B cell (primary cell): ENCODE data around the gene PDZD2. TPM values are rescaled to one million over a fixed set of nuclear protein-coding genes. Genes with fewer than 3 reads are reported as not detected.

Experiments
- ATAC-seq: fragments of 200-7000 bp; cut with Tn5 transposase; one replicate; pipeline ENCODE4 v1.10.0; 2021; ENCODE audit warnings: low read depth, mild to moderate bottlenecking, moderate number of reproducible peaks, moderate library complexity
- CTCF ChIA-PET: fragments of 350-600 bp; sonication (Branson Sonifier 250); formaldehyde crosslinking; loops from one replicate; lab custom pipeline; 2021; ENCODE audit warnings: antibody characterized with exemption, inconsistent platforms; lab: Charles Lee
- POLR2A ChIA-PET: fragments of 350-600 bp; sonication (Branson Sonifier 250); formaldehyde crosslinking; loops from one replicate; lab custom pipeline; 2021; ENCODE audit warnings: antibody characterized with exemption; lab: Charles Lee
- DNase-seq: peaks from one replicate; pipeline ENCODE4 v3.0.0; 2013
- H2AFZ ChIP-seq: 2 replicates; pipeline ENCODE4 v1.6.1; 2012; ENCODE audit warnings: mild to moderate bottlenecking, low read depth, low read length; ENCODE audit not compliant: insufficient read depth, poor library complexity, severe bottlenecking
- H3K27ac ChIP-seq, 2 donors: 1 replicate in 1 of 2; 2 replicates in 1 of 2; pipeline ENCODE4 v1.5.1; 2012 to 2013; ENCODE audit warnings: low read length in 2 of 2, mild to moderate bottlenecking in 2 of 2, moderate library complexity in 1 of 2
- H3K27me3 ChIP-seq, 4 experiments: fragments of 200-600 bp in 1 of 4; sonication (generic) in 1 of 4; replicated peaks in 1 of 4; 1 replicate in 2 of 4; 2 replicates in 2 of 4; pipeline versions ENCODE4 v1.6.1 to v1.7.0; 2013 to 2016; ENCODE audit warnings: low read length in 3 of 4, mild to moderate bottlenecking in 2 of 4, mixed read lengths in 1 of 4, moderate library complexity in 1 of 4; ENCODE audit not compliant: insufficient read depth in 4 of 4, control insufficient read depth in 3 of 4; ENCODE audit errors: control extremely low read depth in 1 of 4
- H3K36me3 ChIP-seq, 2 experiments: replicated peaks in 1 of 2; 1 replicate in 1 of 2; 2 replicates in 1 of 2; pipeline versions ENCODE4 v1.6.1 to v1.7.1; 2013; ENCODE audit warnings: low read length in 1 of 2; ENCODE audit not compliant: insufficient read depth in 2 of 2, control insufficient read depth in 1 of 2; ENCODE audit errors: control extremely low read depth in 1 of 2, extremely low read depth in 1 of 2
- H3K4me1 ChIP-seq, 2 donors: fragments of 200-600 bp in 1 of 2; sonication (generic) in 1 of 2; 1 replicate in 1 of 2; 2 replicates in 1 of 2; pipeline versions ENCODE4 v1.5.1 to v1.6.1; 2013 to 2017; ENCODE audit warnings: low read length in 2 of 2; ENCODE audit not compliant: control insufficient read depth in 2 of 2, insufficient read depth in 2 of 2
- H3K4me2 ChIP-seq: replicated peaks from 2 replicates; pipeline ENCODE3; 2012; ENCODE audit warnings: mild to moderate bottlenecking, low read depth, low read length; ENCODE audit not compliant: poor library complexity, severe bottlenecking
- H3K4me3 ChIP-seq, 5 experiments: fragments of 200-600 bp in 1 of 5; sonication (generic) in 1 of 5; 1 replicate in 3 of 5; 2 replicates in 2 of 5; pipeline versions ENCODE4 v1.5.1 to v1.7.0; 2011 to 2016; ENCODE audit warnings: low read length in 4 of 5, mild to moderate bottlenecking in 4 of 5, low read depth in 2 of 5, control low read depth in 1 of 5, moderate library complexity in 1 of 5; ENCODE audit not compliant: insufficient read depth in 1 of 5; ENCODE audit errors: control extremely low read depth in 1 of 5, extremely low read depth in 1 of 5
- H3K79me2 ChIP-seq: fragments of 200-600 bp; sonication (generic); one replicate; pipeline ENCODE4 v1.6.0; 2016; ENCODE audit warnings: low read length; ENCODE audit not compliant: control insufficient read depth, insufficient read depth
- H3K9ac ChIP-seq: fragments of 200-600 bp; sonication (generic); 2 replicates; pipeline ENCODE4 v1.6.1; 2017; ENCODE audit warnings: mild to moderate bottlenecking, low read length, moderate library complexity
- H3K9me3 ChIP-seq, 3 donors: one replicate each; pipeline versions ENCODE4 v1.6.1 to v1.7.1; 2013; ENCODE audit warnings: low read length in 2 of 3; ENCODE audit not compliant: control insufficient read depth in 2 of 3, insufficient read depth in 1 of 3; ENCODE audit errors: control extremely low read depth in 1 of 3
- H4K20me1 ChIP-seq: 2 replicates; pipeline ENCODE4 v1.6.0; 2012; ENCODE audit warnings: mild to moderate bottlenecking, low read length; ENCODE audit not compliant: insufficient read depth, control insufficient read depth, poor library complexity, severe bottlenecking
- H3K27ac Mint-ChIP-seq: one replicate; pipeline ENCODE4 v1.8.0; 2021; ENCODE audit warnings: mixed read lengths
- H3K27me3 Mint-ChIP-seq: one replicate; pipeline ENCODE4 v1.8.0; 2021; ENCODE audit warnings: mixed read lengths
- H3K4me1 Mint-ChIP-seq: one replicate; pipeline ENCODE4 v1.8.0; 2021; ENCODE audit warnings: mixed read lengths
- H3K4me3 Mint-ChIP-seq: one replicate; pipeline ENCODE4 v1.8.0; 2021; ENCODE audit warnings: mixed read lengths
- H3K9me3 Mint-ChIP-seq: one replicate; pipeline ENCODE4 v1.8.0; 2022; ENCODE audit warnings: mixed read lengths; ENCODE audit not compliant: insufficient read depth
- EZH2 ChIP-seq: IDR thresholded peaks from 2 replicates; pipeline ENCODE4 v1.6.1; 2012; ENCODE audit warnings: borderline replicate concordance, low read depth, mild to moderate bottlenecking, moderate library complexity, low read length; ENCODE audit not compliant: insufficient read depth, poor library complexity, severe bottlenecking
- WGBS: methylation state at CpG from one replicate; pipeline ENCODE4 v1.1.5; 2013; ENCODE audit warnings: missing lambda C conversion rate; ENCODE audit not compliant: insufficient coverage; 5-methylcytosine and 5-hydroxymethylcytosine counted together
- intact Hi-C: fragments of 100-400 bp; cut with micrococcal nuclease; formaldehyde crosslinking; loops from one replicate; pipeline ENCODE4 v1.10.0; 2022
- polyA plus RNA-seq: library from polyadenylated mRNA; depleted of rRNA; stranded (reverse); fragments of >200 nt; gene quantifications from 2 replicates; pipeline ENCODE4 v1.2.3, GENCODE V29; 2012
- total RNA-seq, 2 donors: library from RNA; stranded (reverse); fragments of 120-200 nt in 1 of 2; gene quantifications; 1 replicate in 1 of 2; 2 replicates in 1 of 2; pipeline versions ENCODE4 v1.2.3 to v1.2.4, GENCODE V29; 2013 to 2022
- TF ChIP-seq, protein P1 (sequence below): fragments of 200-600 bp; IDR thresholded peaks from one replicate; pipeline ENCODE4 v1.8.0; 2022; ENCODE audit warnings: antibody characterized with exemption, mild to moderate bottlenecking

PDZD2 gene
- total and polyA plus RNA-seq, 2 donors (not counting 1 experiment from before 2014, with no cell fraction given) = not detected

DNA sequence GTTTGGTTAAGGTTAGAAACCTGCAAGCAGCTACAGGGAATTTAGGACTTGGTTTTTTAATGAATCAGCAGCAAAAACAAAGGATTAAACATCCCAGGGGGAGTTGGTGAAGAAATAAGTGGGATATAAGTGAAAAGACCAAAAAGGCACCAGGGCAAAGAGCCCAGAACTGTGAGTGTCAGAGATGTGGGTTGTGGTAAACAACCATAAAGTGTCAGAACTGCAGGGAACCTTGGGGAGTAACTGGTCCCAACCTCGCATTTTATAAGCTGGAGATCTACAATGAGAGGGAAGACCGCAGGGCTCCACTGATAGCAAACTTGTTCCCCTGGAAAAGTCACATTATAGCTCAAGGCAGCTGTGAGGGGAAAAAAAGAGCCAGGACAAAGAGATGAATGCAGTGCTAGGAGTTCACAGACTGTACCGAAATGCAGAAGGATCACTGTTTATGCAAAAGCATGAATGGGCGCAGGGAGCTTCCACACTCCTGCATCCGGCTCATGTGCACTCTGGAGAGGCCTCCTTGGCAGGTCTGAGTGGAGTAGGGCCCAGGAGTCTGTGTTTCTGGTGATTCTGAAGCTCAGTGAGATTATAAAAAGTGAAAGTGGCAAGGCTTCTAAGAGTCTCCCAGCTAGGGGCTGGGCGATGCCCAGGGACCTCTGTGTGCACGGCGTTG lies 378.9 kb downstream of the PDZD2 start:
- POLR2A ChIA-PET = no interaction called here
- Mint-ChIP-seq H3K27me3 (no peaks in the 10 kb centered on the region), H3K4me1 (peaks cover 7% of the 10 kb centered on the region), H3K27ac (no peak overlapping the region), H3K4me3 (no peak overlapping the region), H3K9me3 (no peaks in the 10 kb centered on the region)
- Histone ChIP-seq H3K27me3 (no peaks in the 10 kb centered on the region), H3K4me2 (peak overlapping the region; percentile 8), H3K36me3 (no peaks in the 10 kb centered on the region), H3K9me3 (no peaks in the 10 kb centered on the region), H3K79me2 (no peaks in the 10 kb centered on the region), H3K27ac (no peak overlapping the region), H4K20me1 (no peaks in the 10 kb centered on the region), H2AFZ (peak overlapping the region; percentile 71), H3K4me1 (peaks cover 0 to 3% of the 10 kb centered on the region in 2 donors), H3K4me3 (no peak overlapping the region), H3K9ac (no peak overlapping the region)
- WGBS = 76% methylated on average over 8 of the region's 8 CpGs
- CTCF ChIA-PET = no interaction called here
- ATAC-seq (no peak), DNase-seq (no peak)
- TF ChIP-seq, protein P1, sequence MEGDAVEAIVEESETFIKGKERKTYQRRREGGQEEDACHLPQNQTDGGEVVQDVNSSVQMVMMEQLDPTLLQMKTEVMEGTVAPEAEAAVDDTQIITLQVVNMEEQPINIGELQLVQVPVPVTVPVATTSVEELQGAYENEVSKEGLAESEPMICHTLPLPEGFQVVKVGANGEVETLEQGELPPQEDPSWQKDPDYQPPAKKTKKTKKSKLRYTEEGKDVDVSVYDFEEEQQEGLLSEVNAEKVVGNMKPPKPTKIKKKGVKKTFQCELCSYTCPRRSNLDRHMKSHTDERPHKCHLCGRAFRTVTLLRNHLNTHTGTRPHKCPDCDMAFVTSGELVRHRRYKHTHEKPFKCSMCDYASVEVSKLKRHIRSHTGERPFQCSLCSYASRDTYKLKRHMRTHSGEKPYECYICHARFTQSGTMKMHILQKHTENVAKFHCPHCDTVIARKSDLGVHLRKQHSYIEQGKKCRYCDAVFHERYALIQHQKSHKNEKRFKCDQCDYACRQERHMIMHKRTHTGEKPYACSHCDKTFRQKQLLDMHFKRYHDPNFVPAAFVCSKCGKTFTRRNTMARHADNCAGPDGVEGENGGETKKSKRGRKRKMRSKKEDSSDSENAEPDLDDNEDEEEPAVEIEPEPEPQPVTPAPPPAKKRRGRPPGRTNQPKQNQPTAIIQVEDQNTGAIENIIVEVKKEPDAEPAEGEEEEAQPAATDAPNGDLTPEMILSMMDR = no peak
- no peak for TF ChIP-seq EZH2
- intact Hi-C loops = no loop called here
